K562 (cell line): ENCODE data around the gene FAM83D. TPM values are rescaled to one million over a fixed set of nuclear protein-coding genes. Genes with fewer than 3 reads are reported as not detected.

Experiments used
- CBX1 ChIP-seq: sonication (generic); IDR thresholded peaks from 2 replicates; pipeline ENCODE4 v1.6.1; 2016; ENCODE audit warnings: antibody characterized with exemption, low read depth, mild to moderate bottlenecking
- FOXM1 ChIP-seq, 2 experiments: fragments of 450-650 bp in 1 of 2; sonication (generic) in 1 of 2; formaldehyde crosslinking in 1 of 2; IDR thresholded peaks; 2 replicates each; pipeline versions ENCODE4 v1.6.1 to v1.9.0; 2017 to 2022; ENCODE audit warnings: low read depth in 2 of 2, mild to moderate bottlenecking in 2 of 2, missing genetic modification reagents in 1 of 2, moderate library complexity in 1 of 2
- GTF2F1 ChIP-seq: IDR thresholded peaks from 2 replicates; pipeline ENCODE4 v1.6.1; 2011; ENCODE audit warnings: low read depth, low read length, improper control_type of control experiment
- ILK ChIP-seq: fragments of 450-650 bp; IDR thresholded peaks from 2 replicates; pipeline ENCODE4 v1.6.1; 2016; ENCODE audit warnings: missing genetic modification characterization, low read depth, mild to moderate bottlenecking, missing compliant biosample characterization, moderate library complexity, borderline replicate concordance
- polyA plus RNA-seq, 8 experiments: library from polyadenylated mRNA; depleted of rRNA in 4 of 8; stranded (reverse) in 5 of 8; unstranded in 3 of 8; fragments of >200 nt; fragmentation: Nextera tagmentation in 2 of 8; fragmentation: Illumina TruSeq in 1 of 8; extraction: Ambion mirVana in 2 of 8; extraction: Trizol in 1 of 8; gene quantifications; 2 replicates each; pipeline versions ENCODE4 v1.2.1 to v1.2.3, GENCODE V29; 2011 to 2014; ENCODE audit warnings: inconsistent platforms in 1 of 8, missing spikeins in 1 of 8
- total RNA-seq, 7 experiments: library from RNA; depleted of rRNA in 6 of 7; stranded (reverse); fragments of >200 nt in 6 of 7; fragmentation: Illumina TruSeq in 2 of 7; extraction: Trizol in 2 of 7; gene quantifications; 2 replicates each; pipeline versions ENCODE4 v1.2.1 to v1.2.3, GENCODE V29; 2011 to 2021; ENCODE audit warnings: low replicate concordance in 1 of 7
- TF ChIP-seq, protein P1 (sequence below): fragments of 450-650 bp; IDR thresholded peaks from 2 replicates; pipeline ENCODE4 v1.6.1; 2016; ENCODE audit warnings: low read depth, mild to moderate bottlenecking, moderate library complexity
- TF ChIP-seq, protein P2 (sequence below): sonication (generic); formaldehyde crosslinking; IDR thresholded peaks from 2 replicates; pipeline ENCODE4 v1.8.1; 2023; ENCODE audit warnings: mild to moderate bottlenecking, missing genetic modification reagents
- TF ChIP-seq, protein P3 (sequence below): fragments of 450-650 bp; IDR thresholded peaks from 2 replicates; pipeline ENCODE4 v1.6.1; 2016; ENCODE audit warnings: low read depth
- TF ChIP-seq, protein P4 (sequence below), 2 experiments: fragments of 450-650 bp in 1 of 2; IDR thresholded peaks; 2 replicates each; pipeline ENCODE4 v1.6.1; 2011 to 2017; ENCODE audit warnings: low read depth in 2 of 2, antibody characterized with exemption in 1 of 2, borderline replicate concordance in 1 of 2, low read length in 1 of 2, mild to moderate bottlenecking in 1 of 2, mixed read lengths in 1 of 2; ENCODE audit not compliant: control insufficient read depth in 1 of 2
- TF ChIP-seq, protein P5 (sequence below), 2 experiments: IDR thresholded peaks; 2 replicates each; pipeline ENCODE4 v1.6.1; 2012; ENCODE audit warnings: improper control_type of control experiment in 2 of 2, low read depth in 2 of 2, low read length in 2 of 2, borderline replicate concordance in 1 of 2

FAM83D gene
- total and polyA plus RNA-seq, 9 of the 15 experiments (the other 6 are each of a cell fraction or from before 2014, with no cell fraction given), result 8.2 to 66.1 (median 43.5) TPM

DNA sequence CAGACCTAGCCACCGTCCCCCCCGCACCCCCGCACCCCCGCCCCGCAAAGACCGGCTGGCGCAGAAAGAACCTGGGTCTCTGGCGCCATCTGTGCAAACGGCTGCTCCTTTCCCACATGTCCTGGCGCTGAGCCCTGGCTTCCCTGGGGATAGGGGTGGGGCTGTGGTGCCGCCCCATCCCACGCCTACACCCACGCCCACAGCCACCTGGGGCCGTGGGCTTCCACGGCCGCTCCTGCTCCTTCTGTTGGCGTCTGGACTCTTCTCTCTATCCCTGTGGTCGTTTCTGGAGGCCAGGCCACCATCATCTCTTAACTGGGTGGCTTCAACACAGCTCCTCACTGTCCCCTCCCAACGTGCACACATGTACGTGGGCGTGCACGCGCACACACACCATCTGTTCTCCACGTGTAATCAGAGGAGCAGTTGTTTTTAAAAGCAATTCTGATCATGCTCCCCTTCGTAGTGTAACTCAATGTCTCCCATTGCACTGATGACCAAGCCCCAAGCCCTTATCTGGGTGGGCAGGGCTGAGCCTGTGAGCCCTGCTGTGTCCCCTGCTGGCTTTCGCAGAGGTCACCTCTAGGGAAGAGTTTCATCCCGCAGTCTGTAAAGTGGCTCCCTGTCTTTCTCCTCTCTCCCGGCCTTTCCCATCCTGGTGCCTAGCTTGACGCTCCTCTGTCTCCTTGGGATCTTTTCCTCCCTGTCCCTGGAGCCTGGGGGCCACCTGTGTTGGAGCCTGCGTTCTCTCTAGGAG lies 31.9 kb upstream of the FAM83D start (continued):
- TF ChIP-seq, protein P1, sequence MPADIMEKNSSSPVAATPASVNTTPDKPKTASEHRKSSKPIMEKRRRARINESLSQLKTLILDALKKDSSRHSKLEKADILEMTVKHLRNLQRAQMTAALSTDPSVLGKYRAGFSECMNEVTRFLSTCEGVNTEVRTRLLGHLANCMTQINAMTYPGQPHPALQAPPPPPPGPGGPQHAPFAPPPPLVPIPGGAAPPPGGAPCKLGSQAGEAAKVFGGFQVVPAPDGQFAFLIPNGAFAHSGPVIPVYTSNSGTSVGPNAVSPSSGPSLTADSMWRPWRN, result no peak
- TF ChIP-seq, protein P2, sequence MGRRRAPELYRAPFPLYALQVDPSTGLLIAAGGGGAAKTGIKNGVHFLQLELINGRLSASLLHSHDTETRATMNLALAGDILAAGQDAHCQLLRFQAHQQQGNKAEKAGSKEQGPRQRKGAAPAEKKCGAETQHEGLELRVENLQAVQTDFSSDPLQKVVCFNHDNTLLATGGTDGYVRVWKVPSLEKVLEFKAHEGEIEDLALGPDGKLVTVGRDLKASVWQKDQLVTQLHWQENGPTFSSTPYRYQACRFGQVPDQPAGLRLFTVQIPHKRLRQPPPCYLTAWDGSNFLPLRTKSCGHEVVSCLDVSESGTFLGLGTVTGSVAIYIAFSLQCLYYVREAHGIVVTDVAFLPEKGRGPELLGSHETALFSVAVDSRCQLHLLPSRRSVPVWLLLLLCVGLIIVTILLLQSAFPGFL (CRISPR knock-in tag), result no peak
- TF ChIP-seq, protein P3, sequence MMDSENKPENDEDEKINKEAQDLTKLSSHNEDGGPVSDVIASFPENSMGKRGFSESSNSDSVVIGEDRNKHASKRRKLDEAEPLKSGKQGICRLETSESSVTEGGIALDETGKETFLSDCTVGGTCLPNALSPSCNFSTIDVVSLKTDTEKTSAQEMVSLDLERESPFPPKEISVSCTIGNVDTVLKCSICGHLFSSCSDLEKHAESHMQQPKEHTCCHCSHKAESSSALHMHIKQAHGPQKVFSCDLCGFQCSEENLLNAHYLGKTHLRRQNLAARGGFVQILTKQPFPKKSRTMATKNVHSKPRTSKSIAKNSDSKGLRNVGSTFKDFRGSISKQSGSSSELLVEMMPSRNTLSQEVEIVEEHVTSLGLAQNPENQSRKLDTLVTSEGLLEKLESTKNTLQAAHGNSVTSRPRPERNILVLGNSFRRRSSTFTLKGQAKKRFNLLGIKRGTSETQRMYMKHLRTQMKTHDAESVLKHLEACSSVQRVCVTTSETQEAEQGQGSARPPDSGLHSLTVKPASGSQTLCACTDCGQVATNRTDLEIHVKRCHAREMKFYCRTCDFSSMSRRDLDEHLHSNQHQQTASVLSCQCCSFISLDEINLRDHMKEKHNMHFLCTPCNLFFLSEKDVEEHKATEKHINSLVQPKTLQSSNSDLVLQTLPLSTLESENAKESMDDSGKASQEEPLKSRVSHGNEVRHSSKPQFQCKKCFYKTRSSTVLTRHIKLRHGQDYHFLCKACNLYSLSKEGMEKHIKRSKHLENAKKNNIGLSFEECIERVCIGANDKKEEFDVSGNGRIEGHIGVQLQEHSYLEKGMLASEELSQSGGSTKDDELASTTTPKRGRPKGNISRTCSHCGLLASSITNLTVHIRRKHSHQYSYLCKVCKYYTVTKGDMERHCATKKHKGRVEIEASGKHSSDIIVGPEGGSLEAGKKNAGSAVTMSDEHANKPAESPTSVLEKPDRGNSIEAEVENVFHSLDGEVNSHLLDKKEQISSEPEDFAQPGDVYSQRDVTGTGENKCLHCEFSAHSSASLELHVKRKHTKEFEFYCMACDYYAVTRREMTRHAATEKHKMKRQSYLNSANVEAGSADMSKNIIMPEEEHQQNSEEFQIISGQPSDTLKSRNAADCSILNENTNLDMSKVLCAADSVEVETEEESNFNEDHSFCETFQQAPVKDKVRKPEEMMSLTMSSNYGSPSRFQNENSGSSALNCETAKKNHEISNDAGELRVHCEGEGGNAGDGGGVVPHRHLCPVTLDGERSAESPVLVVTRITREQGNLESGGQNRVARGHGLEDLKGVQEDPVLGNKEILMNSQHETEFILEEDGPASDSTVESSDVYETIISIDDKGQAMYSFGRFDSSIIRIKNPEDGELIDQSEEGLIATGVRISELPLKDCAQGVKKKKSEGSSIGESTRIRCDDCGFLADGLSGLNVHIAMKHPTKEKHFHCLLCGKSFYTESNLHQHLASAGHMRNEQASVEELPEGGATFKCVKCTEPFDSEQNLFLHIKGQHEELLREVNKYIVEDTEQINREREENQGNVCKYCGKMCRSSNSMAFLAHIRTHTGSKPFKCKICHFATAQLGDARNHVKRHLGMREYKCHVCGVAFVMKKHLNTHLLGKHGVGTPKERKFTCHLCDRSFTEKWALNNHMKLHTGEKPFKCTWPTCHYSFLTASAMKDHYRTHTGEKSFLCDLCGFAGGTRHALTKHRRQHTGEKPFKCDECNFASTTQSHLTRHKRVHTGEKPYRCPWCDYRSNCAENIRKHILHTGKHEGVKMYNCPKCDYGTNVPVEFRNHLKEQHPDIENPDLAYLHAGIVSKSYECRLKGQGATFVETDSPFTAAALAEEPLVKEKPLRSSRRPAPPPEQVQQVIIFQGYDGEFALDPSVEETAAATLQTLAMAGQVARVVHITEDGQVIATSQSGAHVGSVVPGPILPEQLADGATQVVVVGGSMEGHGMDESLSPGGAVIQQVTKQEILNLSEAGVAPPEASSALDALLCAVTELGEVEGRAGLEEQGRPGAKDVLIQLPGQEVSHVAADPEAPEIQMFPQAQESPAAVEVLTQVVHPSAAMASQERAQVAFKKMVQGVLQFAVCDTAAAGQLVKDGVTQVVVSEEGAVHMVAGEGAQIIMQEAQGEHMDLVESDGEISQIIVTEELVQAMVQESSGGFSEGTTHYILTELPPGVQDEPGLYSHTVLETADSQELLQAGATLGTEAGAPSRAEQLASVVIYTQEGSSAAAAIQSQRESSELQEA, result no peak
- TF ChIP-seq GTF2F1 (no peak), CBX1 (no peak), ILK (tag) (no peak), FOXM1 (IDR thresholded peaks at IDR 0.05; ENCODE audit: low read depth) (no peak), FOXM1 (CRISPR knock-in tag; IDR thresholded peaks at IDR 0.05; ENCODE audit: low read depth) (no peak)
- TF ChIP-seq, protein P4, sequence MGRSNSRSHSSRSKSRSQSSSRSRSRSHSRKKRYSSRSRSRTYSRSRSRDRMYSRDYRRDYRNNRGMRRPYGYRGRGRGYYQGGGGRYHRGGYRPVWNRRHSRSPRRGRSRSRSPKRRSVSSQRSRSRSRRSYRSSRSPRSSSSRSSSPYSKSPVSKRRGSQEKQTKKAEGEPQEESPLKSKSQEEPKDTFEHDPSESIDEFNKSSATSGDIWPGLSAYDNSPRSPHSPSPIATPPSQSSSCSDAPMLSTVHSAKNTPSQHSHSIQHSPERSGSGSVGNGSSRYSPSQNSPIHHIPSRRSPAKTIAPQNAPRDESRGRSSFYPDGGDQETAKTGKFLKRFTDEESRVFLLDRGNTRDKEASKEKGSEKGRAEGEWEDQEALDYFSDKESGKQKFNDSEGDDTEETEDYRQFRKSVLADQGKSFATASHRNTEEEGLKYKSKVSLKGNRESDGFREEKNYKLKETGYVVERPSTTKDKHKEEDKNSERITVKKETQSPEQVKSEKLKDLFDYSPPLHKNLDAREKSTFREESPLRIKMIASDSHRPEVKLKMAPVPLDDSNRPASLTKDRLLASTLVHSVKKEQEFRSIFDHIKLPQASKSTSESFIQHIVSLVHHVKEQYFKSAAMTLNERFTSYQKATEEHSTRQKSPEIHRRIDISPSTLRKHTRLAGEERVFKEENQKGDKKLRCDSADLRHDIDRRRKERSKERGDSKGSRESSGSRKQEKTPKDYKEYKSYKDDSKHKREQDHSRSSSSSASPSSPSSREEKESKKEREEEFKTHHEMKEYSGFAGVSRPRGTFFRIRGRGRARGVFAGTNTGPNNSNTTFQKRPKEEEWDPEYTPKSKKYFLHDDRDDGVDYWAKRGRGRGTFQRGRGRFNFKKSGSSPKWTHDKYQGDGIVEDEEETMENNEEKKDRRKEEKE (IDR thresholded peaks at IDR 0.05; ENCODE audit: borderline replicate concordance in 1 of 2, control insufficient read depth in 1 of 2, low read depth in 2 of 2, low read length in 1 of 2), result no peak
- TF ChIP-seq, protein P5, sequence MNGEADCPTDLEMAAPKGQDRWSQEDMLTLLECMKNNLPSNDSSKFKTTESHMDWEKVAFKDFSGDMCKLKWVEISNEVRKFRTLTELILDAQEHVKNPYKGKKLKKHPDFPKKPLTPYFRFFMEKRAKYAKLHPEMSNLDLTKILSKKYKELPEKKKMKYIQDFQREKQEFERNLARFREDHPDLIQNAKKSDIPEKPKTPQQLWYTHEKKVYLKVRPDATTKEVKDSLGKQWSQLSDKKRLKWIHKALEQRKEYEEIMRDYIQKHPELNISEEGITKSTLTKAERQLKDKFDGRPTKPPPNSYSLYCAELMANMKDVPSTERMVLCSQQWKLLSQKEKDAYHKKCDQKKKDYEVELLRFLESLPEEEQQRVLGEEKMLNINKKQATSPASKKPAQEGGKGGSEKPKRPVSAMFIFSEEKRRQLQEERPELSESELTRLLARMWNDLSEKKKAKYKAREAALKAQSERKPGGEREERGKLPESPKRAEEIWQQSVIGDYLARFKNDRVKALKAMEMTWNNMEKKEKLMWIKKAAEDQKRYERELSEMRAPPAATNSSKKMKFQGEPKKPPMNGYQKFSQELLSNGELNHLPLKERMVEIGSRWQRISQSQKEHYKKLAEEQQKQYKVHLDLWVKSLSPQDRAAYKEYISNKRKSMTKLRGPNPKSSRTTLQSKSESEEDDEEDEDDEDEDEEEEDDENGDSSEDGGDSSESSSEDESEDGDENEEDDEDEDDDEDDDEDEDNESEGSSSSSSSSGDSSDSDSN (IDR thresholded peaks at IDR 0.05; ENCODE audit: borderline replicate concordance in 1 of 2, low read depth in 2 of 2, low read length in 2 of 2), result no peak
